HG02885 (cell line): ENCODE results near the gene MAP2K7.
"Not testable (repeated sequence)": the region's sequence is repeated elsewhere in the genome, so short reads cannot be mapped to it uniquely, and the experiment has no call there.

Source experiments
- ATAC-seq: cut with Tn5 transposase; IDR thresholded peaks from one replicate; pipeline ENCODE4 v1.9.1; 2021; ENCODE audit warnings: mild to moderate bottlenecking; ENCODE audit not compliant: unreplicated experiment, poor library complexity

Gene MAP2K7

GRCh38 chr19:7881910-7882309 lies 21.8 kb upstream of the MAP2K7 start:
- ATAC-seq = no peak

GRCh38 chr19:7883105-7883504 lies 20.6 kb upstream of the MAP2K7 start:
- ATAC-seq = no peak

GRCh38 chr19:7883796-7884570 lies 19.7 kb upstream of the MAP2K7 start:
- no peak for ATAC-seq

- no peak for ATAC-seq
Observed at GRCh38 chr19:7885818-7886217, 17.9 kb upstream of the MAP2K7 start.

GRCh38 chr19:7887408-7888144 lies 16.1 kb upstream of the MAP2K7 start:
- ATAC-seq = no peak

GRCh38 chr19:7888145-7888825 lies 15.4 kb upstream of the MAP2K7 start, which contains the start of gene LRRC8E:
LRRC8E (plus strand) TSS chr19:7888510; CDS start chr19:7895604, 7,094 bp downstream.
- ATAC-seq = no peak

GRCh38 chr19:7888826-7889217 lies 14.9 kb upstream of the MAP2K7 start:
- no peak for ATAC-seq

GRCh38 chr19:7893362-7894101 lies 10.1 kb upstream of the MAP2K7 start:
- ATAC-seq = not testable (repeated sequence)

- ATAC-seq = no peak
Observed at GRCh38 chr19:7894612-7895309, 8.9 kb upstream of the MAP2K7 start.

GRCh38 chr19:7895565-7895964 lies 8.1 kb upstream of the MAP2K7 start:
- no peak for ATAC-seq

- ATAC-seq = no peak
Observed at GRCh38 chr19:7897292-7897691, 6.4 kb upstream of the MAP2K7 start.

GRCh38 chr19:7898967-7899366 lies 4.7 kb upstream of the MAP2K7 start:
- no peak for ATAC-seq

GRCh38 chr19:7899751-7900378 lies 3.8 kb upstream of the MAP2K7 start:
- ATAC-seq = no peak

GRCh38 chr19:7900401-7900870 lies 3.2 kb upstream of the MAP2K7 start:
- ATAC-seq = no peak

- no peak for ATAC-seq
Observed at GRCh38 chr19:7900931-7901330, 2.7 kb upstream of the MAP2K7 start.

GRCh38 chr19:7901337-7901736 lies 2.3 kb upstream of the MAP2K7 start:
- no peak for ATAC-seq

GRCh38 chr19:7902796-7903243 lies 857 bp upstream of the MAP2K7 start:
- ATAC-seq = no peak

- peak; percentile 42 for ATAC-seq
Observed at GRCh38 chr19:7904074-7905020, 670 bp downstream of the MAP2K7 start.
